Measurements from ENCODE around the gene DPP3. TPM values are rescaled to one million over a fixed set of nuclear protein-coding genes. Genes with fewer than 3 reads are reported as not detected.

The DPP3 gene
- total RNA-seq, 1 donor from 2014 or later, result 60.0 TPM

GRCh38 chr11:66454828-66455227 is 25.4 kb upstream of the DPP3 start:
- no peaks in the 10 kb centered on the region for H3K79me2 ChIP-seq (ENCODE audit: insufficient read depth, low read length)
- H4K20me1 ChIP-seq (ENCODE audit: insufficient read depth, low read length), result no peaks in the 10 kb centered on the region
- H3K9ac ChIP-seq (ENCODE audit: low read length), result no peak overlapping the region
- peaks cover 6% of the 10 kb centered on the region for H3K4me1 Mint-ChIP-seq (ENCODE audit: low read depth, unreplicated experiment)
- H3K4me3 ChIP-seq (ENCODE audit: insufficient read depth, low read depth, low read length), result no peak overlapping the region
- no peak overlapping the region for H3K27ac ChIP-seq (ENCODE audit: low read depth, low read length)
- peaks cover 2% of the 10 kb centered on the region for H3K9me3 Mint-ChIP-seq (ENCODE audit: unreplicated experiment)
- H3K4me3 Mint-ChIP-seq (ENCODE audit: unreplicated experiment), result no peak overlapping the region
- H3K36me3 Mint-ChIP-seq (ENCODE audit: low read depth, unreplicated experiment), result no peaks in the 10 kb centered on the region
- DNase-seq (ENCODE audit: low read depth) (no peak), FAIRE-seq (no peak)
- no peaks in the 10 kb centered on the region for H3K4me1 ChIP-seq (ENCODE audit: insufficient read depth, low read length)
- H3K27me3 ChIP-seq (ENCODE audit: insufficient read depth, low read length), result peaks cover 9% of the 10 kb centered on the region
- peaks cover 35% of the 10 kb centered on the region for H3K27me3 Mint-ChIP-seq (ENCODE audit: low read depth, unreplicated experiment)
- no peak overlapping the region for H3K27ac Mint-ChIP-seq (ENCODE audit: unreplicated experiment)
- no peaks in the 10 kb centered on the region for H3K9me3 ChIP-seq (ENCODE audit: insufficient read depth, low read depth, low read length)
- H2AFZ ChIP-seq (ENCODE audit: low read depth, low read length), result no peak overlapping the region
- no peak overlapping the region for H3K4me2 ChIP-seq (ENCODE audit: low read length)
- TF ChIP-seq EZH2 (IDR thresholded peaks at IDR 0.05; ENCODE audit: insufficient read depth, low read length), result no peak
- TF ChIP-seq CTCF (IDR thresholded peaks at IDR 0.05; ENCODE audit: insufficient read depth, low read depth, low read length), result no peak
- H3K36me3 ChIP-seq (ENCODE audit: insufficient read depth, low read length), result no peaks in the 10 kb centered on the region

DNA sequence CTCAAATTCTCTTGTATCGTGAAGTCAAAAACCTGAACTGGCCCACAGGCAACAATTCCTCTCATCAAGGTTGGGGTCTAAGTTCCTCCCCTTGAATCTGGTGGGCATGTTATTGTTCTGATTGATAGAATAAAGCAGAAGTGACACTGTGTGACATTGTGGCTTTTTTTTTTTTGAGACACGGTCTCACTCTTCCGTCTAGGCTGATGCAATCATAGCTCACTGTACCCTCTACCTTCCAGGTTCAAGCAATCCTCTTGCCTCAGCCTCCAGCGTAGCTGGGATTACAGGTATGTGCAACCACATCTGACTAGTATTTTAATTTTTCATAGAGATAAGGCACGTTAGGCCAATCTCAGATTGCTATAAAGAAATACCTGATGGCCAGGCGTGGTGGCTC is 22.4 kb upstream of the DPP3 start:
- DNase-seq (ENCODE audit: low read depth) (no peak), FAIRE-seq (no peak)
- Histone ChIP-seq H3K9me3 (ENCODE audit: insufficient read depth, low read depth, low read length) (no peaks in the 10 kb centered on the region), H3K9ac (ENCODE audit: low read length) (no peak overlapping the region), H2AFZ (ENCODE audit: low read depth, low read length) (no peak overlapping the region), H4K20me1 (ENCODE audit: insufficient read depth, low read length) (no peaks in the 10 kb centered on the region), H3K4me2 (ENCODE audit: low read length) (no peak overlapping the region), H3K27me3 (ENCODE audit: insufficient read depth, low read length) (peaks cover 6% of the 10 kb centered on the region), H3K4me3 (ENCODE audit: insufficient read depth, low read depth, low read length) (no peak overlapping the region), H3K27ac (ENCODE audit: low read depth, low read length) (no peak overlapping the region), H3K4me1 (ENCODE audit: insufficient read depth, low read length) (no peaks in the 10 kb centered on the region), H3K79me2 (ENCODE audit: insufficient read depth, low read length) (no peaks in the 10 kb centered on the region), H3K36me3 (ENCODE audit: insufficient read depth, low read length) (no peaks in the 10 kb centered on the region)
- TF ChIP-seq CTCF (IDR thresholded peaks at IDR 0.05; ENCODE audit: insufficient read depth, low read depth, low read length) (no peak), EZH2 (IDR thresholded peaks at IDR 0.05; ENCODE audit: insufficient read depth, low read length) (no peak)
- Mint-ChIP-seq H3K27me3 (ENCODE audit: low read depth, unreplicated experiment) (peaks cover 17% of the 10 kb centered on the region), H3K36me3 (ENCODE audit: low read depth, unreplicated experiment) (peaks cover 3% of the 10 kb centered on the region), H3K27ac (ENCODE audit: unreplicated experiment) (no peak overlapping the region), H3K4me1 (ENCODE audit: low read depth, unreplicated experiment) (peaks cover 9% of the 10 kb centered on the region), H3K9me3 (ENCODE audit: unreplicated experiment) (peaks cover 2% of the 10 kb centered on the region), H3K4me3 (ENCODE audit: unreplicated experiment) (no peak overlapping the region)

- H3K79me2 ChIP-seq (ENCODE audit: insufficient read depth, low read length), result no peaks in the 10 kb centered on the region
- no peaks in the 10 kb centered on the region for H3K4me1 ChIP-seq (ENCODE audit: insufficient read depth, low read length)
- H3K27me3 ChIP-seq (ENCODE audit: insufficient read depth, low read length), result peaks cover 6% of the 10 kb centered on the region
- TF ChIP-seq CTCF (IDR thresholded peaks at IDR 0.05; ENCODE audit: insufficient read depth, low read depth, low read length) (no peak), EZH2 (IDR thresholded peaks at IDR 0.05; ENCODE audit: insufficient read depth, low read length) (no peak)
- peaks cover 5% of the 10 kb centered on the region for H3K36me3 Mint-ChIP-seq (ENCODE audit: low read depth, unreplicated experiment)
- no peak overlapping the region for H2AFZ ChIP-seq (ENCODE audit: low read depth, low read length)
- no peak overlapping the region for H3K4me2 ChIP-seq (ENCODE audit: low read length)
- H3K9me3 ChIP-seq (ENCODE audit: insufficient read depth, low read depth, low read length), result no peaks in the 10 kb centered on the region
- H3K27ac Mint-ChIP-seq (ENCODE audit: unreplicated experiment), result no peak overlapping the region
- H3K4me3 Mint-ChIP-seq (ENCODE audit: unreplicated experiment), result no peak overlapping the region
- H3K4me3 ChIP-seq (ENCODE audit: insufficient read depth, low read depth, low read length), result no peak overlapping the region
- peaks cover 10% of the 10 kb centered on the region for H3K4me1 Mint-ChIP-seq (ENCODE audit: low read depth, unreplicated experiment)
- no peaks in the 10 kb centered on the region for H4K20me1 ChIP-seq (ENCODE audit: insufficient read depth, low read length)
- H3K27me3 Mint-ChIP-seq (ENCODE audit: low read depth, unreplicated experiment), result peaks cover 12% of the 10 kb centered on the region
- FAIRE-seq (no peak), DNase-seq (ENCODE audit: low read depth) (no peak)
- H3K9me3 Mint-ChIP-seq (ENCODE audit: unreplicated experiment), result peaks cover 2% of the 10 kb centered on the region
- no peaks in the 10 kb centered on the region for H3K36me3 ChIP-seq (ENCODE audit: insufficient read depth, low read length)
- no peak overlapping the region for H3K27ac ChIP-seq (ENCODE audit: low read depth, low read length)
- no peak overlapping the region for H3K9ac ChIP-seq (ENCODE audit: low read length)
These were observed 21.0 kb upstream of the DPP3 start for GRCh38 chr11:66459138-66459778.
